Posterior vena cava (tissue), 2 donors: ENCODE data around the gene SOWAHB. TPM values are rescaled to one million over a fixed set of nuclear protein-coding genes. Genes with fewer than 3 reads are reported as not detected.
"Not testable (repeated sequence)": the region's sequence is repeated elsewhere in the genome, so short reads cannot be mapped to it uniquely, and the experiment has no call there.

Experiments used
- DNase-seq: peaks from one replicate; pipeline ENCODE4 v3.0.0-alpha.2; 2020; ENCODE audit warnings: low spot score
- intact Hi-C, 2 donors: fragments of 100-400 bp; cut with DNase I; formaldehyde crosslinking; loops; one replicate each; pipeline versions ENCODE4 v1.14.1 to v1.14.2; 2022 to 2023
- total RNA-seq, 2 donors: library from RNA; stranded (reverse); fragmentation: NEBNext Ultra II Directional; extraction: Animal tissue kit (Norgen Biotek cat#: 25700); gene quantifications; one replicate each; pipeline ENCODE4 v1.2.1, GENCODE V29; 2021
- donor health status: DM: yes; HTN: yes; CAD: no.
- donor health status: DM: yes; HTN: yes; CAD: no.

SOWAHB gene
- total RNA-seq, 2 donors from 2014 or later = 0.19 TPM; not detected in 1

DNA sequence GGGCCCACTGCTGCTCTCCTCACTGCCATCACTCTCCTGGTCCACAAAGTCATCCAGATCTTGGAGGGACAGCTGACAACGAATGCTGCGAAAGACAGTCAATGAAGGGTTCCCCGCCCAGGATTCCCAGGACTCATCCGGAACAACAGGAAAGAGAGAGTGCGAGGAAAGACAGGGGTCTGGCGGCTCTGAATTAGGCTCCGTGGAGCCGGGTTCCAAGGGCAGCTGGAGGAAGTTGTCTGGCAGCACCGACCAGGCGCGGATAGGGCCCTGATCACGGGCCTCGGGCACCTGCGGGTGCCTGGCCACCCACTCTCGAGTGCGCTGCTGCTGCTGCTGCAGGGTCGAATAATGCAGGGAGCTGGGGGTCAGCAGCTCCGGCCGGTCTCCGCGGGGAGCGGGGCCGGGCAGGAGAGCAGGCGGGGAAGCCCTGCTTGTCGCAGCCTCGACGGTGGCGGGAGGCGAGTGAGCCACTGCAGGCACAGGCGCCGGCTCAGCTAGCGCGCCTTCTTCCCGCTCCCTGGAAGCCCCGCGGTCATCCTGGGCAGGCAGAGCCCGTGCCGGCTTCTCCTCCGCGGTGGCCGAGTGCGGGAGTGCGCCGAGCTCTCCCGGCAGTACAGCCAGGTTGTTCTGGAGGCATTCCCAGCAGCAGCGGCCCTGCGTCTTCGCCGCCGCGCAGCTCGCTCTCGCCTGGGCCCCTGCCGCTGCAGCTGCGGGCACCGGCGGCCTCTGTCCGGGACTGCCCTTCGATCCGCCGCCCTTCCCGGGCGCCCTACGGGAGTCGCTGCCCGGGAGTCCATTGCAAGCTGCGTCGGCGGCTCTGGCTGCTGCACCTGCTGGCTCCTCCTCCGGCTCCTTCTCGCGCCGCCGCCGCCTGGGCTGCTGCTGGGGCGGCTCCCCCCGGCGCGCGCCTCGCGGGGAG is 1.1 kb downstream of the SOWAHB start:
- DNase-seq = no peak

DNA sequence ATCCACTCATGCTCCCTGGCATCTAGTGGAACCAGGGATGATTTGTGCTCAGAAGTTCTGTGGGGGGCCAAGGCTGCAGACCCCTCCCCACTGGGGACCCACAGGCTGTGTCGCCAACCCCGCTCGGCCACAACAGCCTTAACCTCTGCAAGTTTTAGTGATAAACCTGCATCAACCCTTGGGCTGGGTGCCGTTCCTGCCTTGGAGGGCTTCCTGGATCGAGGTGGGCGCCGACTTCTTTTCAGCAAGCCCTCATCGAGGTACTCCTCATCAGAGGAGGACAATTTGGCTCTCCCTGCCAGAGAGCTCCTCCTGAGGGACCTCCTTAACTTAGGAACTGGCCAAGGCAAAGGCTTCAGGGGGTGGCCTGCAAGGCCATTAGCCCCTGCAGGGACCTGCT is 1.9 kb downstream of the SOWAHB start:
- no peak for DNase-seq
- intact Hi-C loops = no loop called here

More for the DNA sequence above, 1.1 kb downstream of the SOWAHB start:
- intact Hi-C loops = no loop called here

GRCh38 chr4:76895619-76896018 is 2.3 kb downstream of the SOWAHB start:
- intact Hi-C loops = no loop called here
- DNase-seq = no peak

DNA sequence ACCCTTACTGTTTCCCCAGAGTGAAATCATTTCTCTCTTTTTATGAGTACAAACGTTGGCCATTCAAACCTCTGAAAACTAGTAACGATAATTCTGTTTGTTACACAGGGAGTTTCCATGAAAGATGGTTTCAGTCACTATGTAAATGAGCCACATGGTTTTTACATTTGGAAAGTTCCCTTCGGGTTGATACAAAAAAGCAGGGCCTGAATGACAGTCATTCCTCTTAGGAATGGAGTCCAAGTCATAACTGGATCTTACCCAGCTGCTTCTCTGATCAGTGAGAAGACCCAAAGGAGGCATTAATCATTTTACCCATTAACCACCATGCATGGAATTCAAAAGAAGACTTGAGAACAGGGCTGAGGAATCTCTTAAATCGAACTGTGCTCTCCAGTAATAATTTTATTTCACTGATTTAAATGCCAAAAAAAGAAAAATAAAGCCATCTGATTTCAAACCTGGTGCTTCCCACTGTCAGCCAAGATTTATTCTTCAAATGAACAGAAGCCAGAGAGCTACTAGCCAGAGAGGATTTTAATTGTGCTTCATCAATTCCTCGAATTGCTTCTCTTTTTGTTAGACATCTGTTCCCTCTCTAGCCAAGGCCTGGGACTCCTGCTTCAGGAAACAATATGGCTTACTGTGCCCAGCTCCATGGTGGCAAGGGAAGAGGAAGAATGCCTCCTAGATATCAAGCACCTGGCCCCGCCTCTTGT is 3.2 kb downstream of the SOWAHB start:
- DNase-seq = no peak
- intact Hi-C loops = no loop called here

DNA sequence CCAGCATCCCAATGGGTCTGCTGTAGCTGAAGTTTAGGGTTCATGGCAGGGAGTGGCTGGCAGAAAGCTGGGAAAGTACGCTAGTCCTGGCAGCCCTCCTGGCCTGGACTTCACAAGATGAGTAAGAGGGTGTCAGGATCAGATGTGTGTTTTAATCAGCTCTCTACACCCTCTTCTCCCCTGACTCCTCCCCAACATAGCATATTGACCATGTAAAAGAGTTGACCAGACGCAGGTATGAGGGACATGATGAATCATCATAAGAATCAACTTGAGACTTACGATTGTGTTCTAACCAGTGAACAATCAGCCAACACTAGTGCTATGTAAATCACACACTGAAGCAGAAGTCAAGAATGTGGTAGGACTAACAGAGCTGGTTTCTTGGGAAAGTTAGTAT is 5.3 kb downstream of the SOWAHB start:
- no peak for DNase-seq
- intact Hi-C loops = no loop called here

GRCh38 chr4:76892001-76892400 is 5.9 kb downstream of the SOWAHB start:
- intact Hi-C loops = no loop called here
- DNase-seq = no peak

- no peak for DNase-seq
- intact Hi-C loops = no loop called here
Measured at GRCh38 chr4:76886848-76887441, 11.0 kb downstream of the SOWAHB start.

- DNase-seq = no peak
- intact Hi-C loops = no loop called here
Measured at GRCh38 chr4:76886214-76886613, 11.7 kb downstream of the SOWAHB start.

GRCh38 chr4:76883147-76883546 is 14.8 kb downstream of the SOWAHB start:
- no peak for DNase-seq
- intact Hi-C loops = no loop called here

DNA sequence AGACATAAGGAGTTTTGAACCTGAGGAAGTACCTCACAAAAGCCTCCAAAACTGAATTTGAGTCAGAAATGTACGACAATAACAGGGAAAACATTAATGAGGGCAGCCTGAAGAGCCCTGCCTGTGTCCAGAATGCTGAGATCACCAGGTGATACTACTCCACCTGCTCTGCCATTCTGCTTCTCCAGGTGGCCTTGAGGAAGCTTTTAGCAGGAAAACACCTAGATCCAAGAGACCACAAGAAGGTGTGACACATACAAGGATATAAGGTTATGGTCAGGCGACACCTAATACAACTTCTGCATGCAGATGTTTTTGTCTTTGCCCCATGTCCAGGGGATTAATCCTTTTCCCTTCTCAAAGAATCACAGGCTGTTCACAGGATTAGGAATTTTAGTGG is 15.3 kb downstream of the SOWAHB start:
- intact Hi-C loops = no loop called here
- DNase-seq = no peak

DNA sequence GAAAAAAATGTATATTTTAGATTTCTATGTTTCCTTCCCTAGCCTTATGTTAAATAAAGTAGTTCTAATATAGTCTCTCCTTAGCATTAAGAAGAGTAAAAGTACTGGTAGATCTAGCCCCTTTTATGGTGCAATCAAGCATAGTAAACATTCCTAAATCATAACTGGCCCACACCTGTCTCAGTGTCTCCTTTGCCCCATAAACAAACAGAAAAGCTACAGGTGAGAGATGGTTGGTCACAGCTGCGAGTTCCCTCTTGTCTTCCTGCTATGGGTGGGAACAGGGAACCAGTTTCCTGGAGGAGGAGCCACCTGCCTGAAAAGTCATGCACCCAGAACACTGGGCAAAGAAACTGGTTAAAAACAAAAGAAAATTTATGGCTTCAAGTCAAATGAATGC is 16.6 kb downstream of the SOWAHB start:
- DNase-seq = no peak
- intact Hi-C loops = no loop called here

GRCh38 chr4:76879731-76880364 is 18.1 kb downstream of the SOWAHB start:
- no peak for DNase-seq
- intact Hi-C loops = loop anchor here in 1 of 2 donors (5.0 kb wide), 1 partner anchor 807 kb away; no protein-coding TSS in a partner anchor

DNA sequence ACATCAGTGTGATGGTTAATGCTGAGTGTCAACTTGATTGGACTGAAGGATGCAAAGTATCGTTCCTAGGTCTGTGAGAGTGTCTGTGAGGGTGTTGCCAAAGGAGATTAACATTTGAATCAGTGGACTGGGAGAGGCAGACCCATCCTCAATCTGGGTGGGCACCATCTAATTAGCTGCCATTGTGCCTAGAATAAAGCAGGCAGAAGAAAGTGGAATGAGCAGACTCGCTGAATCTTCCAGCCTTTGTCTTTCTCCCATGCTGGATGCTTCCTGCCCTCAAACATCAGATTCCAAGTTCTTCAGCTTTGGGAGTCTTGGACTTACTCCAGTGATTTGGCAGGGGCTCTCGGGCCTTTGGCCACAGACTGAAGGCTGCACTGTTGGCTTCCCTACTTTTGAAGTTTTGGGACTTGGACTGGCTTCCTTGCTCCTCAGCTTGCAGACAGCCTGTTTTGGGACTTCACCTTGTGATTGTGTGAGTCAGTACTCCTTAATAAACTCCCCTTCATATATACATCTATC is 19.2 kb downstream of the SOWAHB start:
- DNase-seq = not testable (repeated sequence)
- intact Hi-C loops = loop anchor here in 1 of 2 donors (5.0 kb wide), 1 partner anchor 809 kb away; no protein-coding TSS in a partner anchor

GRCh38 chr4:76874176-76874575 is 23.8 kb downstream of the SOWAHB start:
- no peak for DNase-seq
- intact Hi-C loops = no loop called here

- intact Hi-C loops = no loop called here
- DNase-seq = no peak
Measured at GRCh38 chr4:76873495-76873894, 24.4 kb downstream of the SOWAHB start.

- no peak for DNase-seq
- intact Hi-C loops = no loop called here
Measured at GRCh38 chr4:76872556-76872955, 25.4 kb downstream of the SOWAHB start.

- intact Hi-C loops, DNase-seq: not testable (repeated sequence)
Measured at GRCh38 chr4:76868780-76869179, 29.2 kb downstream of the SOWAHB start.

DNA sequence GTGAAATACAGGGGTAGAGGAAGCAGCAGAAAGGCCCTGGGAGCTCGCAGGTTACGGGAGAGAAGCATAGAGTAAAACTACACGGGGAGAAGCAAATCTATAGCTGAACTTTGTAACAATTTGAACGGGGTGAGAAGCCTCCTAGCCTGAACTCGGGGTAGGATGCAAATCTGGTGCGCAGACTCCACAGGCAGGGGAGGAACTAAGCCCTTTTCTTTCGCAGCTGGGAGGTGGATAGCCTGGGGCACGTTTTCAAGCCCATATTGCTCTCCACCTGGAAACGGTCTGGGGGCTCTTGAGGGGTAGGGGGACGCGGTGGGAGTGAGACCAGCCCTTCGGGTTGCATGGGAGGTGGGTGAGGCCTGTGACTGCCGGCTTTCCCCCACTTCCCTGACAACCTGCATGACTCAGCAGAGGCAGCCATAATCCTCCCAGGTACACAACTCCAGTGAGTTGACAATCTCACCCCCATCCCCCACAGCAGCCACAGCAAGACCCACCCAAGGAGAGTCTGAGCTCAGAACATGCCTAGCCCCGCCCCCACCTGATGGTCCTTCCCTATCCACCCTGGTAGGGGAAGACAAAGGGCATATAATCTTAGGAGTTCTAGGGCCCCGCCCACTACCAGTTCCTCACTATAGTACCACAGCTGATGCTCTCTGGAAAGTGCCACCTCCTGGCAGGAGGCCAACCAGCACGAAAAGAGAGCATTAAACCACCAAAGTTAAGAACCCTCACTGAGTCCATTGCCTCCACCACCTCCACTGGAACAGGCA is 29.9 kb downstream of the SOWAHB start:
- DNase-seq = no peak
- intact Hi-C loops = no loop called here

- intact Hi-C loops = no loop called here
- DNase-seq = no peak
Measured at GRCh38 chr4:76867377-76867776, 30.6 kb downstream of the SOWAHB start.
